Adrenal gland (tissue), 12 donors: ENCODE measurements around the gene ZNF740. TPM values are rescaled to one million over a fixed set of nuclear protein-coding genes. Genes with fewer than 3 reads are reported as not detected.

Source experiments
- DNase-seq, 7 donors: peaks; one replicate each; pipeline ENCODE4 v3.0.0-alpha.2; 2019 to 2020
- H3K27ac ChIP-seq, 5 donors: fragments of 200-600 bp; sonication (generic) in 4 of 5; 1 replicate in 3 of 5; 2 replicates in 2 of 5; pipeline versions ENCODE4 v1.5.1 to v1.8.0; 2016 to 2020; ENCODE audit warnings: mild to moderate bottlenecking in 1 of 5
- H3K27me3 ChIP-seq: fragments of 200-600 bp; 2 replicates; pipeline ENCODE4 v1.8.0; 2021
- H3K36me3 ChIP-seq, 2 donors: fragments of 200-600 bp; replicated peaks in 1 of 2; 1 replicate in 1 of 2; 2 replicates in 1 of 2; pipeline versions ENCODE4 v1.5.1 to v1.8.0; 2018 to 2022
- H3K4me1 ChIP-seq, 2 donors: fragments of 200-600 bp; replicated peaks in 1 of 2; 1 replicate in 1 of 2; 2 replicates in 1 of 2; pipeline versions ENCODE4 v1.5.1 to v1.8.0; 2018 to 2021
- H3K4me3 ChIP-seq, 4 donors: fragments of 200-600 bp; sonication (generic) in 3 of 4; one replicate each; pipeline ENCODE4 v1.5.1; 2016 to 2018
- H3K9me3 ChIP-seq, 3 donors: fragments of 200-600 bp; sonication (generic) in 1 of 3; replicated peaks in 1 of 3; 1 replicate in 2 of 3; 2 replicates in 1 of 3; pipeline versions ENCODE4 v1.5.1 to v1.8.0; 2016 to 2021
- CTCF ChIP-seq, 6 experiments: fragments of 450-650 bp in 4 of 6; fragments of 200-600 bp in 2 of 6; sonication (generic) in 1 of 6; IDR thresholded peaks; 1 replicate in 5 of 6; 2 replicates in 1 of 6; pipeline versions ENCODE4 v1.5.1 to v1.8.0; 2016 to 2021; ENCODE audit warnings: antibody characterized with exemption in 6 of 6, mild to moderate bottlenecking in 2 of 6, moderate library complexity in 1 of 6
- POLR2A ChIP-seq, 2 donors: fragments of 450-650 bp; IDR thresholded peaks; one replicate each; pipeline ENCODE4 v1.6.1; 2017; ENCODE audit warnings: antibody characterized with exemption in 2 of 2, mild to moderate bottlenecking in 2 of 2, moderate library complexity in 1 of 2
- WGBS, 4 donors: extraction: QIAGEN DNeasy Blood & Tissue Kit in 2 of 4; methylation state at CpG; one replicate each; pipeline versions ENCODE4 v1.1.5 to v1.1.7; 2013 to 2017; 5-methylcytosine and 5-hydroxymethylcytosine counted together
- intact Hi-C, 2 donors: fragments of 100-400 bp; cut with DNase I; formaldehyde crosslinking; loops; one replicate each; pipeline versions ENCODE4 v1.14.1 to v1.15.0; 2022 to 2023
- polyA plus RNA-seq, 3 donors: library from polyadenylated mRNA; stranded (reverse); fragments of 200-250 nt in 2 of 3; fragments of 350-450 nt in 1 of 3; fragmentation: Illumina TruSeq in 1 of 3; extraction: RNeasy Lipid Tissue Mini Kit (QIAGEN cat#74804) in 1 of 3; gene quantifications; one replicate each; pipeline ENCODE4 v1.2.3, GENCODE V29; 2013 to 2014
- total RNA-seq, 9 donors: library from RNA; depleted of rRNA in 4 of 9; stranded (reverse); fragments of >200 nt in 4 of 9; fragments of 120-200 nt in 1 of 9; fragmentation: NEBNext Ultra II Directional in 1 of 9; extraction: Animal tissue kit (Norgen Biotek cat#: 25700) in 1 of 9; gene quantifications; one replicate each; pipeline versions ENCODE4 v1.1.0 to v1.2.4, GENCODE V29; 2013 to 2023
- donor health status: healthy with polysubstance abuse.
- donor health status: Bipolar disorder and iron deficiency.
- donor health status: DM: yes; HTN: yes; CAD: no.
- donor health status: DM: no; HTN: no; CAD: no.
- donor health status: DM: no; HTN: no; CAD: no.
- donor health status: DM: yes; HTN: yes; CAD: no.

Gene ZNF740
- total and polyA plus RNA-seq, 12 donors, result 6.6 to 61.0 (median 14.0) TPM

GRCh38 chr12:53225635-53226424 is 45.3 kb downstream of the ZNF740 start:
- DNase-seq, result no peak
- Histone ChIP-seq H3K27me3 (no peaks in the 10 kb centered on the region), H3K4me3 (no peak overlapping the region), H3K9me3 (no peaks in the 10 kb centered on the region), H3K27ac (no peak overlapping the region), H3K36me3 (no peaks in the 10 kb centered on the region), H3K4me1 (peaks cover 10 to 32% of the 10 kb centered on the region in 2 donors)
- WGBS, 4 donors, result 90 to 96% (median 93%) methylated on average over 9 to 10 of the region's 10 CpGs
- TF ChIP-seq POLR2A (IDR thresholded peaks at IDR 0.05), result no peak
- no peak for TF ChIP-seq CTCF (IDR thresholded peaks at IDR 0.05)
- intact Hi-C loops, result no loop called here

- no peak overlapping the region for H3K4me3 ChIP-seq
- 93 to 100% (median 95%) methylated on average over 2 to 4 of the region's 4 CpGs for WGBS, 4 donors
- no peaks in the 10 kb centered on the region for H3K36me3 ChIP-seq
- no peak overlapping the region for H3K27ac ChIP-seq
- peaks cover 12 to 41% of the 10 kb centered on the region in 2 donors for H3K4me1 ChIP-seq
- TF ChIP-seq POLR2A (IDR thresholded peaks at IDR 0.05), result no peak
- TF ChIP-seq CTCF (IDR thresholded peaks at IDR 0.05), result no peak
- intact Hi-C loops, result no loop called here
- no peak for DNase-seq
- H3K27me3 ChIP-seq, result no peaks in the 10 kb centered on the region
- no peaks in the 10 kb centered on the region for H3K9me3 ChIP-seq
These were observed 46.3 kb downstream of the ZNF740 start for GRCh38 chr12:53226815-53227214.

GRCh38 chr12:53227341-53227740 is 46.8 kb downstream of the ZNF740 start:
- Histone ChIP-seq H3K4me1 (peaks cover 8 to 36% of the 10 kb centered on the region in 2 donors), H3K9me3 (no peaks in the 10 kb centered on the region), H3K4me3 (no peak overlapping the region), H3K36me3 (no peaks in the 10 kb centered on the region), H3K27me3 (no peaks in the 10 kb centered on the region), H3K27ac (no peak overlapping the region)
- TF ChIP-seq POLR2A (IDR thresholded peaks at IDR 0.05) (no peak), CTCF (IDR thresholded peaks at IDR 0.05) (no peak)
- intact Hi-C loops, result no loop called here
- 95 to 98% (median 97%) methylated on average over 4 to 11 of the region's 11 CpGs for WGBS, 4 donors
- no peak for DNase-seq

GRCh38 chr12:53227836-53228235 is 47.3 kb downstream of the ZNF740 start:
- Histone ChIP-seq H3K4me1 (peaks cover 10 to 36% of the 10 kb centered on the region in 2 donors), H3K36me3 (no peaks in the 10 kb centered on the region), H3K9me3 (no peaks in the 10 kb centered on the region), H3K27ac (no peak overlapping the region), H3K27me3 (no peaks in the 10 kb centered on the region), H3K4me3 (no peak overlapping the region)
- intact Hi-C loops, result no loop called here
- TF ChIP-seq CTCF (IDR thresholded peaks at IDR 0.05) (no peak), POLR2A (IDR thresholded peaks at IDR 0.05) (no peak)
- no peak for DNase-seq
- 86 to 100% (median 87%) methylated on average over 1 of the region's 1 CpG for WGBS, 4 donors
